HCT116 (cell line): ENCODE measurements around the gene OR10P1.

ENCODE experiments used
- CEBPB ChIP-seq: IDR thresholded peaks from 2 replicates; pipeline ENCODE4 v1.6.1; 2012; ENCODE audit warnings: low read depth
- EGR1 ChIP-seq: IDR thresholded peaks from 2 replicates; pipeline ENCODE4 v1.6.1; 2012; ENCODE audit warnings: low read depth
- ELF1 ChIP-seq: IDR thresholded peaks from 2 replicates; pipeline ENCODE4 v1.6.1; 2012; ENCODE audit warnings: low read depth, borderline replicate concordance
- EZH2 ChIP-seq: fragments of 200-600 bp; sonication (generic); IDR thresholded peaks from 2 replicates; pipeline ENCODE4 v1.6.1; 2017; ENCODE audit warnings: antibody characterized with exemption, mixed run types
- POLR2A ChIP-seq: IDR thresholded peaks from 2 replicates; pipeline ENCODE4 v1.7.0; 2011; ENCODE audit warnings: borderline replicate concordance; ENCODE audit not compliant: insufficient read depth, insufficient read length; ENCODE audit errors: extremely low read depth
- POLR2AphosphoS5 ChIP-seq: IDR thresholded peaks from 2 replicates; pipeline ENCODE4 v1.6.1; 2011; ENCODE audit warnings: mild to moderate bottlenecking, low read depth, low read length, moderate library complexity
- RAD21 ChIP-seq: IDR thresholded peaks from 2 replicates; pipeline ENCODE4 v1.6.1; 2012; ENCODE audit warnings: low read depth, mild to moderate bottlenecking
- SRF ChIP-seq: IDR thresholded peaks from 2 replicates; pipeline ENCODE4 v1.6.1; 2012; ENCODE audit warnings: low read depth
- ZFX ChIP-seq: fragments of 450-650 bp; IDR thresholded peaks from 2 replicates; pipeline ENCODE4 v1.6.1; 2017
- TF ChIP-seq, protein P1 (sequence below), 3 experiments: fragments of 200-600 bp in 1 of 3; sonication (generic) in 1 of 3; IDR thresholded peaks in 2 of 3; conservative IDR thresholded peaks in 1 of 3; 2 replicates each; pipeline ENCODE4 v1.5.1; 2012 to 2017; ENCODE audit warnings: low read depth in 2 of 3, low read length in 2 of 3, antibody characterized with exemption in 1 of 3, borderline replicate concordance in 1 of 3, control low read depth in 1 of 3, mild to moderate bottlenecking in 1 of 3, mixed read lengths in 1 of 3, mixed run types in 1 of 3, moderate library complexity in 1 of 3; ENCODE audit not compliant: insufficient read depth in 1 of 3

DNA sequence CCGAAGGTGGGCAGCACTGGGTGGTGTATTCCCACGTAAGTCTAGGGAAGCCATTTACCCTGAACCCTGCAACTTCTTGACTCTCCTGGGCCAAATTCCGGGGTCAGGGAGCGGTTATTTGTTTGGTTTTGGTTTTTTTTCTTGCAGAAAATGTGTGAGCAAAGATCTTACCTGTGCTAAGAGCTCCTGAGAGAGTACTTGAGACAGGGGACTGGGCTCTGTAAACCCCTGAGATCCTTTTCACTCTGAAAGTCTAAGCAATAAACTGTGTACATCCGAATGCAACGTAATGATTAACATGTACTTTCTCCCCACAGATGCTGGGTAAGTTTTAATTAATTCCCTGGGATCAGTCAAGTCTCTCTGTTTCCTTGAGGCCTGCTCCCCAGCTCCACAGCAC is 21.5 kb downstream of the OR10P1 start:
- no peak for TF ChIP-seq ZFX
- TF ChIP-seq, protein P1, sequence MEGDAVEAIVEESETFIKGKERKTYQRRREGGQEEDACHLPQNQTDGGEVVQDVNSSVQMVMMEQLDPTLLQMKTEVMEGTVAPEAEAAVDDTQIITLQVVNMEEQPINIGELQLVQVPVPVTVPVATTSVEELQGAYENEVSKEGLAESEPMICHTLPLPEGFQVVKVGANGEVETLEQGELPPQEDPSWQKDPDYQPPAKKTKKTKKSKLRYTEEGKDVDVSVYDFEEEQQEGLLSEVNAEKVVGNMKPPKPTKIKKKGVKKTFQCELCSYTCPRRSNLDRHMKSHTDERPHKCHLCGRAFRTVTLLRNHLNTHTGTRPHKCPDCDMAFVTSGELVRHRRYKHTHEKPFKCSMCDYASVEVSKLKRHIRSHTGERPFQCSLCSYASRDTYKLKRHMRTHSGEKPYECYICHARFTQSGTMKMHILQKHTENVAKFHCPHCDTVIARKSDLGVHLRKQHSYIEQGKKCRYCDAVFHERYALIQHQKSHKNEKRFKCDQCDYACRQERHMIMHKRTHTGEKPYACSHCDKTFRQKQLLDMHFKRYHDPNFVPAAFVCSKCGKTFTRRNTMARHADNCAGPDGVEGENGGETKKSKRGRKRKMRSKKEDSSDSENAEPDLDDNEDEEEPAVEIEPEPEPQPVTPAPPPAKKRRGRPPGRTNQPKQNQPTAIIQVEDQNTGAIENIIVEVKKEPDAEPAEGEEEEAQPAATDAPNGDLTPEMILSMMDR (IDR thresholded peaks at IDR 0.05 in 2 of 3, conservative IDR thresholded peaks at IDR 0.05 in 1 of 3; ENCODE audit: borderline replicate concordance in 1 of 3, insufficient read depth in 1 of 3, low read depth in 2 of 3, low read length in 2 of 3), result no peak
- no peak for TF ChIP-seq SRF
- no peak for TF ChIP-seq POLR2A
- TF ChIP-seq POLR2AphosphoS5, result no peak
- no peak for TF ChIP-seq EGR1
- TF ChIP-seq CEBPB, result no peak
- TF ChIP-seq ELF1, result no peak
- no peak for TF ChIP-seq RAD21
- TF ChIP-seq EZH2, result no peak
